CD4-positive, alpha-beta memory T cell (primary cell): ENCODE results near the gene FAM81A. TPM values are rescaled to one million over a fixed set of nuclear protein-coding genes. Genes with fewer than 3 reads are reported as not detected.

Source experiments
- CTCF ChIA-PET: fragments of 350-600 bp; sonication (Branson Sonifier 250); formaldehyde crosslinking; loops from one replicate; lab custom pipeline; 2021; ENCODE audit warnings: inconsistent platforms; ENCODE audit not compliant: partially characterized antibody; lab: Charles Lee
- POLR2A ChIA-PET: fragments of 350-600 bp; sonication (Branson Sonifier 250); formaldehyde crosslinking; loops from one replicate; lab custom pipeline; 2021; ENCODE audit not compliant: partially characterized antibody; lab: Charles Lee
- DNase-seq, 5 donors: peaks; one replicate each; pipeline versions ENCODE4 v3.0.0 to v3.0.0-alpha.2; 2020 to 2022; ENCODE audit warnings: mixed read lengths in 1 of 5
- H3K27ac ChIP-seq: one replicate; pipeline ENCODE4 v1.7.0; 2013; ENCODE audit warnings: low read depth, low read length
- H3K27me3 ChIP-seq: 2 replicates; pipeline ENCODE4 v1.7.0; 2013; ENCODE audit warnings: mild to moderate bottlenecking, low read length, moderate library complexity; ENCODE audit not compliant: insufficient read depth
- H3K36me3 ChIP-seq: 2 replicates; pipeline ENCODE4 v1.7.0; 2013; ENCODE audit warnings: mild to moderate bottlenecking, low read length, moderate library complexity; ENCODE audit not compliant: insufficient read depth
- H3K4me1 ChIP-seq: 2 replicates; pipeline ENCODE4 v1.7.0; 2013; ENCODE audit warnings: mild to moderate bottlenecking, low read length, moderate library complexity; ENCODE audit not compliant: insufficient read depth
- H3K4me3 ChIP-seq, 2 donors: one replicate each; pipeline ENCODE4 v1.7.0; 2013; ENCODE audit warnings: low read length in 2 of 2, mild to moderate bottlenecking in 1 of 2
- H3K9me3 ChIP-seq, 2 donors: one replicate each; pipeline ENCODE4 v1.7.0; 2013; ENCODE audit warnings: low read length in 2 of 2, control low read depth in 1 of 2; ENCODE audit not compliant: control insufficient read depth in 1 of 2
- H3K27ac Mint-ChIP-seq, 7 donors: one replicate each; pipeline ENCODE4 v1.8.0; 2020 to 2021; ENCODE audit warnings: mixed read lengths in 7 of 7, mild to moderate bottlenecking in 6 of 7, inconsistent platforms in 3 of 7, moderate library complexity in 3 of 7
- H3K27me3 Mint-ChIP-seq, 2 donors: one replicate each; pipeline ENCODE4 v1.8.0; 2020 to 2021; ENCODE audit warnings: mixed read lengths in 2 of 2
- H3K36me3 Mint-ChIP-seq, 2 donors: one replicate each; pipeline ENCODE4 v1.8.0; 2020 to 2021; ENCODE audit warnings: mixed read lengths in 2 of 2, inconsistent platforms in 1 of 2, mild to moderate bottlenecking in 1 of 2
- H3K4me1 Mint-ChIP-seq, 4 donors: one replicate each; pipeline ENCODE4 v1.8.0; 2020 to 2021; ENCODE audit warnings: mixed read lengths in 4 of 4, mild to moderate bottlenecking in 1 of 4
- H3K4me3 Mint-ChIP-seq, 8 donors: one replicate each; pipeline ENCODE4 v1.8.0; 2020 to 2021; ENCODE audit warnings: mixed read lengths in 8 of 8, mild to moderate bottlenecking in 7 of 8, moderate library complexity in 6 of 8, inconsistent platforms in 3 of 8
- H3K9me3 Mint-ChIP-seq, 8 donors: one replicate each; pipeline ENCODE4 v1.8.0; 2020 to 2021; ENCODE audit warnings: mixed read lengths in 8 of 8, mild to moderate bottlenecking in 5 of 8, inconsistent platforms in 3 of 8, moderate library complexity in 1 of 8
- intact Hi-C: fragments of 100-400 bp; cut with micrococcal nuclease; formaldehyde crosslinking; loops from one replicate; pipeline ENCODE4 v1.15.1; 2023
- polyA plus RNA-seq, 2 donors: library from polyadenylated mRNA; unstranded; fragments of 300-500 nt; fragmentation: Illumina TruSeq; gene quantifications; one replicate each; pipeline ENCODE4 v1.2.3, GENCODE V29; 2021
- total RNA-seq, 2 experiments: library from RNA; stranded (reverse); gene quantifications; one replicate each; pipeline ENCODE4 v1.2.3, GENCODE V29; 2021

Gene FAM81A
- total and polyA plus RNA-seq, 4 experiments from 2014 or later = not detected

GRCh38 chr15:59539799-59540198 is 101.8 kb downstream of the FAM81A start:
- no peaks in the 10 kb centered on the region for H3K36me3 ChIP-seq
- intact Hi-C loops = no loop called here
- Mint-ChIP-seq H3K36me3 (no peaks in the 10 kb centered on the region), H3K4me1 (peaks cover 0 to 8% (median 5%) of the 10 kb centered on the region in 4 donors), H3K9me3 (no peaks in the 10 kb centered on the region), H3K27me3 (peaks cover 3 to 9% of the 10 kb centered on the region in 2 donors), H3K27ac (no peak overlapping the region), H3K4me3 (no peak overlapping the region)
- no peaks in the 10 kb centered on the region for H3K4me1 ChIP-seq
- H3K27me3 ChIP-seq = no peaks in the 10 kb centered on the region
- ChIA-PET POLR2A (no interaction called here), CTCF (no interaction called here)
- no peak overlapping the region for H3K27ac ChIP-seq
- DNase-seq = no peak
- H3K9me3 ChIP-seq = no peaks in the 10 kb centered on the region
- H3K4me3 ChIP-seq = no peak overlapping the region

- no peak overlapping the region for H3K4me3 Mint-ChIP-seq
- DNase-seq = no peak
- H3K4me1 Mint-ChIP-seq = peaks cover 0 to 8% (median 5%) of the 10 kb centered on the region in 4 donors
- no peaks in the 10 kb centered on the region for H3K36me3 ChIP-seq
- H3K36me3 Mint-ChIP-seq = no peaks in the 10 kb centered on the region
- no peaks in the 10 kb centered on the region for H3K9me3 ChIP-seq
- no peak overlapping the region for H3K4me3 ChIP-seq
- ChIA-PET POLR2A (no interaction called here), CTCF (no interaction called here)
- no peaks in the 10 kb centered on the region for H3K27me3 ChIP-seq
- no peak overlapping the region for H3K27ac ChIP-seq
- no peaks in the 10 kb centered on the region for H3K9me3 Mint-ChIP-seq
- no peaks in the 10 kb centered on the region for H3K4me1 ChIP-seq
- H3K27me3 Mint-ChIP-seq = peaks cover 3 to 9% of the 10 kb centered on the region in 2 donors
- intact Hi-C loops = no loop called here
- no peak overlapping the region for H3K27ac Mint-ChIP-seq
Measured at GRCh38 chr15:59540654-59541053, 102.7 kb downstream of the FAM81A start.

- Histone ChIP-seq H3K9me3 (no peaks in the 10 kb centered on the region), H3K4me1 (no peaks in the 10 kb centered on the region), H3K27me3 (no peaks in the 10 kb centered on the region), H3K4me3 (no peak overlapping the region), H3K36me3 (no peaks in the 10 kb centered on the region), H3K27ac (no peak overlapping the region)
- DNase-seq = no peak
- Mint-ChIP-seq H3K4me3 (no peak overlapping the region), H3K9me3 (no peaks in the 10 kb centered on the region), H3K4me1 (peaks cover 0 to 8% (median 5%) of the 10 kb centered on the region in 4 donors), H3K27me3 (peaks cover 3 to 9% of the 10 kb centered on the region in 2 donors), H3K36me3 (no peaks in the 10 kb centered on the region), H3K27ac (no peak overlapping the region)
- intact Hi-C loops = no loop called here
- ChIA-PET POLR2A (interaction anchor here (0.9 kb wide), 1 partner anchor 13 kb away, joined by 3 read pairs; no protein-coding TSS in a partner anchor), CTCF (interaction anchor here (2.7 kb wide), 1 partner anchor 9 kb away, joined by 12 read pairs; no protein-coding TSS in a partner anchor)
Measured at GRCh38 chr15:59541750-59542149, 103.8 kb downstream of the FAM81A start.

- Histone ChIP-seq H3K9me3 (no peaks in the 10 kb centered on the region), H3K4me3 (no peak overlapping the region), H3K36me3 (no peaks in the 10 kb centered on the region), H3K4me1 (no peaks in the 10 kb centered on the region), H3K27ac (no peak overlapping the region), H3K27me3 (no peaks in the 10 kb centered on the region)
- H3K27me3 Mint-ChIP-seq = peaks cover 5 to 14% of the 10 kb centered on the region in 2 donors
- H3K9me3 Mint-ChIP-seq = no peaks in the 10 kb centered on the region
- no peaks in the 10 kb centered on the region for H3K36me3 Mint-ChIP-seq
- no peak overlapping the region for H3K4me3 Mint-ChIP-seq
- no peak for DNase-seq
- peak overlapping the region in 1 of 7 donors; percentile 16 for H3K27ac Mint-ChIP-seq
- intact Hi-C loops = no loop called here
- POLR2A ChIA-PET = no interaction called here
- CTCF ChIA-PET = interaction anchor here (1.0 to 2.7 kb wide), 4 partner anchors 11 to 15 kb away, joined by 3 to 12 read pairs (median 7); no protein-coding TSS in a partner anchor
- H3K4me1 Mint-ChIP-seq = peaks cover 0 to 8% (median 5%) of the 10 kb centered on the region in 4 donors
Measured at GRCh38 chr15:59543721-59544547, 105.9 kb downstream of the FAM81A start.

- Histone ChIP-seq H3K27ac (no peak overlapping the region), H3K9me3 (no peaks in the 10 kb centered on the region), H3K4me1 (no peaks in the 10 kb centered on the region), H3K36me3 (no peaks in the 10 kb centered on the region), H3K27me3 (no peaks in the 10 kb centered on the region), H3K4me3 (no peak overlapping the region)
- Mint-ChIP-seq H3K4me1 (peaks cover 0 to 8% (median 5%) of the 10 kb centered on the region in 4 donors), H3K9me3 (no peaks in the 10 kb centered on the region), H3K36me3 (no peaks in the 10 kb centered on the region), H3K27ac (no peak overlapping the region), H3K27me3 (peaks cover 7 to 14% of the 10 kb centered on the region in 2 donors), H3K4me3 (no peak overlapping the region)
- CTCF ChIA-PET = interaction anchor here (1.6 to 2.5 kb wide), 2 partner anchors 13 to 16 kb away, joined by 5 to 9 read pairs; no protein-coding TSS in a partner anchor
- intact Hi-C loops = no loop called here
- POLR2A ChIA-PET = no interaction called here
- DNase-seq = no peak
Measured at GRCh38 chr15:59545573-59545972, 107.6 kb downstream of the FAM81A start.

GRCh38 chr15:59548501-59549226 is 110.7 kb downstream of the FAM81A start:
- Mint-ChIP-seq H3K27ac (no peak overlapping the region), H3K4me1 (peaks cover 0 to 3% (median 3%) of the 10 kb centered on the region in 4 donors), H3K4me3 (no peak overlapping the region), H3K36me3 (no peaks in the 10 kb centered on the region), H3K27me3 (peaks cover 8% of the 10 kb centered on the region in 2 donors), H3K9me3 (no peaks in the 10 kb centered on the region)
- no peaks in the 10 kb centered on the region for H3K4me1 ChIP-seq
- no peak overlapping the region for H3K4me3 ChIP-seq
- intact Hi-C loops = no loop called here
- ChIA-PET CTCF (interaction anchor here (2.5 kb wide), 1 partner anchor 20 kb away, joined by 8 read pairs; no protein-coding TSS in a partner anchor), POLR2A (no interaction called here)
- no peaks in the 10 kb centered on the region for H3K27me3 ChIP-seq
- H3K27ac ChIP-seq = no peak overlapping the region
- no peaks in the 10 kb centered on the region for H3K36me3 ChIP-seq
- DNase-seq = no peak
- no peaks in the 10 kb centered on the region for H3K9me3 ChIP-seq
